Myocyte (in vitro differentiated cells): Measurements from ENCODE around the gene KCNG2. TPM values are rescaled to one million over a fixed set of nuclear protein-coding genes. Genes with fewer than 3 reads are reported as not detected.

Experiments used
- DNase-seq: peaks from one replicate; pipeline ENCODE4 v3.0.0-alpha.2; 2012; ENCODE audit warnings: low read depth
- total RNA-seq: library from RNA; depleted of rRNA; stranded (reverse); fragments of >200 nt; gene quantifications from 2 replicates; pipeline ENCODE4 v1.2.3, GENCODE V29; 2014

Gene KCNG2
- total RNA-seq, 1 donor from 2014 or later = 0.08 TPM

DNA sequence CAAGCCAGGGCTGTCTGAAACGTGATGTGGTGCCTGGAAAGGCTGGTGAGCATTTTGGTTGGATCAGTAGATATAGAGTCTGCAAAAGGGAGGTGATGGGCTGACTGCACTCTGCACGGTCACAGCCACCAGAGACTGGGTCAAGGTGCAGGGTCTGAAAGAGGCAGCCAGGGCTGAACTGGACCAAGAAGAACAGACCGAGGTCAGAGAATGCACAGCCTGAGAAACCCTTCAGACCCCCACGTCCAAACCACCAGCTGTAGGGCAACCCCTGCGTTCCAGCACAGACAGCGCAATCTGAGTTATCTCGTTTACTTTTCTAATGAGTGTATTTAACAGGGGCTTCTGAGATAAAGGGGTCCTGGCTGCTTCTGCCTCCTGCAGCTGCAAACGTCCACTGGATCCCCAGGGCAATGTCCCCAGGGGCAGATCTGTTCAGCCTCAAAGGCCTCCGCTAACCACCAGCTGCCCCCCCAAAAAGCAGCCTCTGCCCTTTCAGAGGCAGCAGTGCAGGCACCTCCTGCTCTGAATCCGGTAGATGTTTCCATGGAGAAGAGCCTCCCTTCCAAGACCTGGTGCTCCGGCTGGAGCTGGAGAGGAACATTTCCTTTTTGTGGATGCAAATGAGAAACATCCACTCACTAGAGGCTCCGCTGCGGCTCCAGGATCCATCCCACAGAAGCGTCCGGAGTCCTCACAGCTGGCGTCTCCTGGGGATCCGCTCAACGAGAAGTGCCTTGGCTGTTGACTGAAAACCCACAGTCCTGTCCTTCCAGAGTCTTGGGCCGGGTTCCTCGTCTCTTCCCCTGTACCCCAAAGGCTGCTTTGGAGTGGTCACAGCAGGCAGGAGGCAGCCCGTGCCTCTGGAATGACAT is 970 bp upstream of the KCNG2 start:
- peak; percentile 54 for DNase-seq

DNA sequence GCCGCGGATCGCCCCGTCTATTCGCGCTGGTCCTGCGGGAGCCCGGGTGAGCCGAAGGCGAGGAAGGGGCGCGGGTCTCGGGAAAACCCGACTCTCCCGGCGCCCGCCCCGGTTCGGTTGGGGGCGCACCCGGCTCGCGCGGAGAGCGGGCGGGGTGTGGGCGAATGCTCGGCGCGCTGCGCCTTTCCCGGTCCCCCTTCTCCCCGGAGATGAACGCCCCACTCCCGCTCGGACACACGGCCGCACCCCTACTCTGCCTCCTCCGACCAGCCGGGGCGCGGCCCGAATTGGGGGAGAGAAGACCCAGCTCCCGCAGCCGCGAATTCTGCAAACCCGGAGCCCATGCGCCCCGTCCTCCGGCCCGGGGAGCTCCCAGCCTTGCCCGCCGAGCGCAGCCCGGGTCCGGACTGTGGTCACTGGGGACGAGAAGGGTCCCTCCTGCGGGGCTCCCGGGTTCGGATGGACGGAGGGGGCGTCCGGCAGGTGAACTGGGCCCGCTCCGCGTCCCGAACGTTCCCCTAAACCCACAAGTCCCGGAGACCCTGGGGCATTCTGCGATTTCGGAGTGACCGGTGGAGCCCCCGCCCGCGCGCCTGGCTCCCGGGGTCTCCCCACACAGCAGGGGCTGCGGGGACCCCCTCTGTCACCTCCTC is 734 bp downstream of the KCNG2 start:
- no peak for DNase-seq

DNA sequence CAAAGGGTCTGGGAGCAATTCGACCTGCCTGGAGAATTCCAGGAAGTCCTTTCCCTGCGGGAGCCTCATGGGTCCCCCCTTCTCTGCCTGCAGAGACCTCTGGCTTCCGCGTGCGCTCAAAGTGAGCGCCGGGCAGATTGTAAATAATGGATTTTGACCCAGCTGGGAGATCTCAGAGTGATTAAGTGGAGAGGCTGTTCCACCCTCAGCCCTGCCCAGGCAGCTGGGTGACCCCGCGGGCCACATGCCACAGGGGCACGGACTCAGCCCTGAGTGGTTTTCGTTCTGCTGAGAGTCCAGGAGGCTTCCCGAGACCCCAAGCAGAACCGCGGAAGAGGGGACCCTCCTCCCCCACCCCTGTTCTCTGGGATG is 1.2 kb downstream of the KCNG2 start:
- DNase-seq = no peak

DNA sequence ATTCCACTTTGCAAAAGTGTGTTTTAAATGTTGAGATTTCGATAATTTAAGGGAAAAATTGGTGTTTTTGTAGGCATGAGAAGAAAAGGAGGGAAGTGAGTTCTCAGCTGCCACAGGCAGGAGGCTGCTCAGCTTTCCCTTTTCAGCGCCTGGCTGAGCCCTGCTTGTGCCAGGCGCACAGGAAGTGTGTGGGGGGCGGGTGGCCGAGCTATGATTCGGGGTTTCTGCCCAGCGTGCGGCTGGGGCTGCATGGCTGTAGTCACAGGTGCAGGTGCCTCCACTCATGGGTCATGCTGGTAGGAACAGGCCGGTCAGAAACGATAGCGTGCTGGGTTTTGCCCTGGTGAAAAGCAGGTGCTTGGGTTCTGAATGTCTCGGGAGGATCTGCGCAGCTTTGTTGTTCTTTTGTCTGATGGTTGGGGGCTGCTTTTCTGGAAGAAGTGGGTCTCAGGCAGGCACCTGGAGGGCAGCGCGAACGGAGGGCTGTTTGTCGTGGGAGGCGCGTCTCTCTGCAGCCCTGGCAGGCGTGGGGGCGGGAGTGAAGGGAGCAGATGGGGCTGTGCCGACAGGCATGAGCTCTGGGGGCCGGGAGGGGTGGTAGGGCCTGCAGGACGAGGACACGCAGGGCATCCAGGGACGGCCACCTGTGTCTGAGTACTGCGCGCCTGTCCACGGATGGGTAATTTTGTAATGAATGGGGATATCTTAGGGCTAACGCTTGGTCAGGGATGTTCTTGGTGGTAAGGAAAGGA is 2.1 kb downstream of the KCNG2 start:
- no peak for DNase-seq

DNA sequence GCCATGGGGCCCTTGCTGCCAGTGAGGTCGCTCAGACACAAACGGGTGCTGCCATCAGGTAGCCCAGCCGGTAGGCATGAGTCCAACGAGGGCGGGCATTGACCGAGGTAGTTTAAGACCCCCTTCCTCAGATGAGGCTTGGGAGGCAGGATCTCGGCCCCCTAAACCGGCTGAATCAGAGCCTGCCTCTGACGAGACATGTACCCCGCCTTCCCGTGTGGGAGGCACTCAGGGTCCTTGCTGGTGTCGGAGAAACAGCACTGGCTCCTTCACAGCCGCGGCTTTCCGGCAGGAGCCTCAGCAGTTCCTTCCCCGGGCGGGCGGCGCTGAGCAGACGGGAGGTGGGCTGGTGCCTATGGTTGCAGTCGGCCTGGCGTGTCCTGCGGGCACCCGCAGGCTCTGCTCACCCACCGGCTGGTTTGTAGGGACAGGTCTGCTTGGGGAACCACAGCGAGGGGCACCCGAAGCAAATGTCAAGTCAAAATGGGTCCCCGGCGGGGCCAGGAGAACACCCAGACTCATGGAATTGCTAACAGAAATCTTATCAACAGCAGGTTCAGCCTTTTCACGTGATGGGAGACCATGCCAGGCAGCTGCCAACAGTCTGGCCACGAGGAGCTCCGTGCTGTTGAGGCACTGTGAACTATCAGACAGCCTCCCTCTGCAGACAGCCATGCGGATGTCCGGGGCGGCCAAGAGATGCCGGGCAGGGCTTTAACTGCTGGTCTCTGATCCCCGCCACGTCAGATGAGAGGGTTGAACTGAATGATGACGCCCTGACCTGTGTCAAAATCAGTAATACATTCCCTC is 2.8 kb downstream of the KCNG2 start:
- DNase-seq = no peak

DNA sequence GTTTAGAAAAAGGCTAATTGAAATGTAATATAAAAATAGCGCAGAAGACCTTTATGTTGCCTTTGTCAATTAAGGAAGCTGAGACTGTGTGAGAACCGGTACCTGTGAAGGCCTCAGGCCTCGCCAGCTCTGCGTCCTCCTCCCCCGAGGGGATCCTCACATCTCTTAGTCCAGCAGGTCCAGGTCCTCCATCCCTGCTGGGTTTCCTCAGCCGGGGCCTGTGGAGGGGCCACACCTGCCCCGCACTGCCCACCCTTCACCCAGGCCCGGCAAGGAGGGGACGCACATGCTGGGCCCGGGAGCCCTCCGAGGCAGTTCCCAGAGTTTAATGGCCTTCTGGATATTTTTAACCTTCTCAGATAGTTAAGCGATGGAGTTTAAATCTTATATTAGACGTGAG is 3.5 kb downstream of the KCNG2 start:
- DNase-seq = no peak

DNA sequence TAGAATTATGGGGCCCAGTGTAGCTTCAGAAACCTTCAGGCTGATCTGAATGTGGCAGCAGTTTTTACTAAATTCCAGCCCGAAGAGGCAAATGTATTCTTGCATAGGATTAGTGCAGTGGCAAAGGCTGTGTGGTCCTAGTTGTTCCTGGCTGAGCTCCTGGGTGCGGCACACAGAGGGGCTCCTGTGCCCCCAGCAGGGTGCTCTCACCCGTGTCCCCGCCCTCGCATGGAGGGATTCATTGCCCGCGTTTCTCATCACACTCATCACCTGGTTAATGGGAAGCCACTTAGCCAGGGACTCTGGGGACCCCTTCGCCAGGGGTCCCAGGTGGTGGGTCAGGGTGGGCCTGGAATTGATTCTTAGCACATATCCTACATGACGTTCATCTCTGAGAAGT is 3.9 kb downstream of the KCNG2 start:
- DNase-seq = no peak

DNA sequence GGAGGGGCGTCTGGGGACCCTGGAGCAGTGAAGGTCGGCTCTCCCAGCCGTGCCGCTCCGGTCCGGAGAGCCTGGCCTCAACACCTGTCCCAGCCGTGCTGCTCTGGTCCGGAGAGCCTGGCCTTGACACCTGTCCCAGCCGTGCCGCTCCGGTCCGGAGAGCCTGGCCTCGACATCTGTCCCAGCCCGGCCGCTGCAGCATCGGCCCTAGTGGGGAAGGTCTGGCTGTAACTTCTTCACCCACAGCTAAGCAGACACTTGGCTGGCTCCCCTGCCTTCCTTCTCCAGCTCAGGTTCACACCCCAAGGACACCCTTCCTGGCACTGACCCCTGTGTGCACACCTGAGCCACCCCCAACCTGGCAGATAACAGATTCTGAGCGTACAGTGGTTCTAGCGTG is 4.6 kb downstream of the KCNG2 start:
- no peak for DNase-seq

DNA sequence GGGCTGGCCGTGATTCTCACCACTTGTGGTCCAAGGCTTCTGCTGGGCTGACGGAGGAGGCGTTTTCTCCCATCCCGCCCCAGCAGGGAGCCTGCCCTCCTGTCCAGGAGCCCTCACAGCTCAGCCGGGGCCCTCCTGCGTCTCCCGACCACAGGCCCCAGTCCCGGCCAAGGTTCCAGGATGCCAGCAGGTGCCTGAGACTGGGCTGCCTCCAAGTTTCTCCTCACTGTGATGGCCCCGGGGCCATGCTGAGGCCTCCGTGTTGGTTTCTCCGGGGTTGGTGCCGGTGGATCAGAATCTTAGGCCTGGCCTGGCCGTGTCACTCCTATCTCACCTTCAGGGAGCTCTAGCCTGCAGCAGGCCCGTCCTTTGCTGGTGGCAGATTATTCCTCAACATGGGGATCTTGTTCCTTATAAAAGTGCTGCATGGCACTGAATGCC is 5.9 kb downstream of the KCNG2 start:
- no peak for DNase-seq

DNA sequence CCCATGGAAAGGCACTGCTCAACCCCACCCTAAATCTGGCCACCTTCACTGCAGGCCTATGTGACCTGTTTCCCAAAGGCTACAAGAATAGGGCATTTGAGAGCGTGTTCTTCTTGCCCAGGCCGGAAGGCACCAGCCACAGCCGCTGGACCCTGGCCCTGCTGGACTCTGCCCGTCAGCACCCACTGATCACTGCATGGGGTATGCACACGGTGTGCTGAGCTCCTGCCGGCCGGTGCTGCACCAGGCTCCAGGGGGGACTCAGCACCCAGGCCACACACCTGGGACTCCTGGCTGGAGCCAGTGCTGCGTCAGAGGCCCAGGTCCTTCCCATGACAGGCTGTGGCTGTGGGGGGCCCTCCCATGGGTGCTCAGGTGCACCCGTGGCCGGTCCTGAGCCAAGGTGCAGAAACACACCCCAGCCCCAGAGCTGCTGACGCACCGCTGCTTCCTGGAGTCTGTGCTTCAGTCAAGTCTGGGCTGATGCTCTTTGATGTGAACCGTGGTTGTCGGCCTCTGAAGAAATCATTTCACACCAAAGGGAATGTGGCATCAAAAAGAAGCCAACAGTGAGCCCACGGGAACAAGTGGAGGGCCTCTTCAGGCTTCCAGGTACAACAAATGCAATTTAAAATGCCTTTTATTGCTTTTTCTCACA is 6.5 kb downstream of the KCNG2 start:
- DNase-seq = no peak

DNA sequence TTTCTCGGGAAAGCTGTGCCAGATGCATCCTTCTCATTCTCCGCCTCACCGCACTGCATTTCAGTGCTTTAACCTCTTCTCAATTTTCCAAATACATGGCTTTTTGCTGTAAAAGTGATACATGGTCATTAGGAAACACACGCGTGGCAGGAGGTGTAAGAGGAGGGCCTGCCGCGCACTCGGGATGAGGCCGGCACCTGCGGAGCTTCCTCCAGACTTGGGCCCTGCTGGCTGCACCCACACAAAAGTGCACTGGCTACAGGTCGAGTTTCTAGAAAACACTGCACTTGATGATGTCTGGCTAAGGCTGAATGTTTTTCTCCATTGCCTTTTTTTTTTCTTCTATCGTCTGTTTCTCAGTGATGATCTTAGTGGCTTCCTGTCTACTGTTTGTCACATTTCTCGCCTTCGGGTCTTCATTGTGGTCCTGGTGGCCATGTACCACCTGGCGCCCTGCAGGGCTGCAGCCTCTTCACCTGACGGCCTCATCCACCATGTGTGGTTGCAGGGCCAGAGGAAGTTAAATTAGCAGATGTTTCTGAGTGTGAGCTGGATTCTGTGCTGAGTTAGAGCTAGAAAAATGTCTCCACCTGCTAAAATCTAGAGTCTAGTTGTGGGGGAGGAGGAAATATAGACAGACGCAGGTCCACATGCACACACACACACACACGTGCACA is 7.6 kb downstream of the KCNG2 start:
- DNase-seq = no peak

DNA sequence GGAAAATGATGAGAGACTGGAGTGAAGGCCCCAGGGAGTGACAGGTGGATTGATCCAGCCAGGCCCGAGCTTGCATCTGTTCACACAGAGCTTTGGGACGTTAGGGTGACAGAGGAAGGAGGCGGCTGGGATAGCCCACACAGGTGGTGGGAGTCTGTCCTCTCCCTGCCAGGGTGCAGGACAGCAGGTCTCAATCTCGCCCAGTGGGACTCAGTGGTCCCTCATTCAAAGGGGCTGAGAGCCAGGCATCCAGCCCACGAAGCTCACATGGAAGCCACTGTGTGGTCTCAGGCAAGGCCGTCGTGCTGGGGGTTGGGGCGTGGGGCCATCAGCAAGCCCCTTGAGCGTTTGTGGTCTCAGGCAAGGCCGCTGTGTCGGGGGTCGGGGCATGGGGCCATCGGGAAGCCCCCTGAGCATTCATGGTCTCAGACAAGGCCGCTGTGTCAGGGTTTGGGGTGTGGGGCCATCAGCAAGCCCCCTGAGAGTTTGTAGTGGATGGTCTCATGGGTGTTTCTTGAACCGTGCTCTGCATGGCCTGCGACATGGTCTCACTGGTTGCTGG is 8.3 kb downstream of the KCNG2 start:
- no peak for DNase-seq

DNA sequence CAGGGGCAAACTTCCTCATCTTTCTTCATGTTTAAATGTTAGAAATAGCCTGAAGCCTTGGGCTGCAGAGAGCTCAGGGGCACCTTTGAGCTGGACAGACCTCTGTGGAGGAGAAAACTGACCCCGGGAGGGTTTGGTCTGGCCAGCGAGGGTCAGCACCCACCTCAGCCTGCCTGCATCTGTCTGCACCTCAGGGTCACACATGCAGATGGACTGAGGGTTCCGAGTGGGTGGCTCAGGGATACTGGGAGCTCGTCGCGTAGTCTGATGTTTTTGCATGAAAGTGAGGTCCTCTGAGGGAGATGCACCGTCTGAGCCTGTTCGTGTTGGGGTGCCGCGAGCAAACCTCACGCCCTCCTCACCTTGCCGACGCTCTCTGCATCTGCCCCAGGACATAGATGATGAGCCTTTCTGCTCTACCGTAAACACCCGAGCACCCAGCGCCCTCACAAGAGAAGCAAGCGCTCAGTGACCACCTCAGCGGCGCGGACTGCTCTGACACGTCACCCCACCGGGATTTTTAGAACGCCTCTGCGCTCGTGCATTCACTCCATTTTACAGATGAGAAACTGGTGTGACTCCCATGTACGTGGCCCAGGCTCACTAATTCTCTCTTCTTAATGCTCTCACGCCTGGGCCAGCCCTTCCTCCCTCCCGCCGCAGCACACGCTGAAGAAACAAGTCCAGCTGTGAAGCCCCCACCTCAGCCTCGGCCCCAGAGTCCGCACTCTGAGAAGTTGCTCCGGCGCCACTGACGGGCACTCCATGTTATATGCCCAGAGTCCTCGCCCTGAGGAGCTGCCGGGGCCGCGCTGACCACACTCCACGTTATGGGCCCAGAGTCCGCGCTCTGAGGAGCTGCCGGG is 9.5 kb downstream of the KCNG2 start:
- DNase-seq = no peak

DNA sequence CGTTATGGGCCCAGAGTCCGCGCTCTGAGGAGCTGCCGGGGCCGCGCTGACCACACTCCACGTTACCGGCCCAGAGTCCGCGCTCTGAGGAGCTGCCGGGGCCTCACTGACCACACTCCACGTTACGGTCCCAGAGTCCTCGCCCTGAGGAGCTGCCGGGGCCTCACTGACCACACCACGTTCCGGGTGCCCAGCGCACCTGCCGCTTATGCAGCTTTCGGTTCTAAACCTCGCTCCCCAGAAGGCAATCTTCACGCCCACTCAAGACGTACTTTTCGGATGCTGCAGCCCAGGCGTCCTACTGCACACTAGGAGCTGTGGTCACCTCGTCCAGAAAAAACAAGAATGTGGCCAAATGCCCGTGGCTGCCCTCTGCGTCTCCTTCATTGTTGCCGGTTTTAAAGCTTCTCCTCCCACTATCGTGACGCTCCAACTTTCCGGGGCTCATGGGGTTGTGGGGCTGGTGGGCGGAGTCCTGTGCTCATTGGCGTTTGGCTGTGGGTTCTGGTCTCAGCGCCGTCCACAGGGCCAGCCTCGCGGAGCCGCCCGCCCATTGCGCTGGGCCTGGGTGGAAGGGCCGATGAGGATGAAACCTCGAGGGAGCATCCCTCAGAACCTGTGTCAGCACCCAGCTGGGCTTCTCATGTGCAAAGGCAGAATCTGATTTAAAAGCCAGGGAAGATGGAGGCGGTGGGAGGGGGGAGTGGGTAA is 11.9 kb downstream of the KCNG2 start:
- DNase-seq = no peak

DNA sequence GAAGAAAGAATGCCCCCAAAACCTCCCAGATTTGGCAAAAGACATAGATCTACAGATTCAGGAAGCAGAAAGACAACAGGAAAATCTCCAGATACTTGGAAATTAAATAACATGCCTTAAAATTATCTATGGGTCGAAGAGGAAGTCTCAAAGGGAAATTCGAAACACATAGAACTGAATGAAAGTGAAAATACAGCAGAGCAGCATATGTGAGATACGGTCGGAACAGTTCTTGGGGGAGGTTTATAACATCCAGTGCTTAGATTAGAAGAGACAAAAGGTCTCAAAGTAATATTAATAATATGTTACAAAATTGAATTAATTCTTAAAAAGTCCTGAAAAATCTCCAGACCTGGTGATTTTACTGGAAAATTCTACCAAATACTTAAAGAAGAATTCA is 14.3 kb downstream of the KCNG2 start:
- DNase-seq = no peak

DNA sequence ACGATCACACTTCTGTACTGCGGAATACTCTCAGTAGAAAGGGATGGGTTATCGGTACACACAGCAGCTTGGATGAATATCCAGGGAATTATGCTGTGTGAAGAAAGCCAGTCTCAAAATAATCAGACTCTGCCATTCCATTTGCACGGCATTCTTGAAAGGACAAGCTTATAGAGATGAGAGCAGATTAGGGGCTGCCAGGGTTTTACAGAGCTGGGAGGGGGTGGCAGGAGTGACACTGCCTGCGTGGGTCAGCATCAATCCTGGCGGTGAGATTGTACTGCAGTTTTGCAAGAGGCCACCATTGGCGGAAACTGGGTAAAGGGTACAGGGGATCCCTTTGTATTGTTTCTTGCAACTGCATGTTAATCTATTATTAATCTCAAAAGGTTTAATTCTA is 16.6 kb downstream of the KCNG2 start:
- DNase-seq = no peak

DNA sequence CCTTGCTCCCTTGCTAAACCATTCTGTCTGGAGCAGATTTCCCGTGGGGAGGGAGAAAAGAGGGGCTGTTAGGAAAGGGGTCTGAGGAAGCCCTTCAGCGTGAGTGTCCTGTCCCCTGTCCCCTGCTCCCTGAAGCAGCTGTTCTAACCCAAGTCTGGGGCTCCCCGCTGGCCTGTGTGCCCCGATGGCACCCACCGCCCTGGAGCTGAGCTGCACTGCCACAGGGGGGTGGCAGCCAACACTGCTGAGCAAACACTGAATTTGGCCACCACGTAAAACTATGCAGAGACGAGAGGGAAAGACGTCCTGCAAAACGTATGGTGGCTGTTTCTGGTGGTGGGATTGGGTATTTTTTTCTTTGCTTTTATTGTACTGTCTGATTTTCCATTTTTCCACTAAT is 17.9 kb downstream of the KCNG2 start:
- no peak for DNase-seq

DNA sequence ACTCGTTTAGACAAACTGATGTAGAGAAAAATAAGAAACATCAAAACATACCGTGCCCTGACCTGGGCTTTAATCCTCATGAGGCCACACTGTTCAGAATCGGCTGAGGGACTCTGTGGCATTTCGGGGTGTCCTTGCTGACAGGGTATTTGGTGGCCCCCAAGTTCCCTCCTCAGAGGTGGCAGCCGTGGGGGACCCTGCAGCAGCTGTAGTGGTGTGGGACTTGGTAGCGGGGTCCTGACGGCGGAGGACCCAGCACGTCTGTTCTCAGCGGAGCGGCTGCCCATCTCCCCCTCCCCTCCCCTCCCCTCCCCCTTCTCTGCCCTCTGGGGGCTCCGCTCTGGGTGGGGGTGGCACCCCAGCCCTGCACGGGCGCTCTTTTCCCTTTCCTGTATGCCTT is 18.4 kb downstream of the KCNG2 start:
- no peak for DNase-seq
